Choroid plexus epithelial cell (primary cell): ENCODE data around the gene EYS.

ENCODE experiments used
- DNase-seq: peaks from one replicate; pipeline ENCODE4 v3.0.0-alpha.2; 2010; ENCODE audit warnings: low read depth
- H3K4me3 ChIP-seq: 2 replicates; pipeline ENCODE4 v1.5.1; 2011; ENCODE audit warnings: low read depth, mild to moderate bottlenecking, control low read depth, low read length, moderate library complexity
- CTCF ChIP-seq: conservative IDR thresholded peaks from 2 replicates; pipeline ENCODE4 v1.5.1; 2011; ENCODE audit warnings: low read depth, mild to moderate bottlenecking, control low read depth, inconsistent platforms, low read length, moderate library complexity

EYS gene

GRCh38 chr6:65707126-65707826 lies at the start of gene EYS:
Gene EYS, minus strand, starts transcription at chr6:65707226. Its CDS starts 211,816 bp downstream, at chr6:65495410.
- no peak within 1 kb of the TSS for H3K4me3 ChIP-seq
- DNase-seq: no peak
- no peak for TF ChIP-seq CTCF

GRCh38 chr6:65746302-65746701 lies 39.3 kb upstream of the EYS start:
- no peak overlapping the region for H3K4me3 ChIP-seq
- no peak for DNase-seq
- no peak for TF ChIP-seq CTCF

GRCh38 chr6:65745614-65746013 lies 38.6 kb upstream of the EYS start:
- no peak for TF ChIP-seq CTCF
- H3K4me3 ChIP-seq: no peak overlapping the region
- no peak for DNase-seq

- no peak for DNase-seq
- no peak overlapping the region for H3K4me3 ChIP-seq
- TF ChIP-seq CTCF: no peak
Observed at GRCh38 chr6:65728879-65729479, 22.0 kb upstream of the EYS start.

GRCh38 chr6:65719101-65719500 lies 12.1 kb upstream of the EYS start:
- DNase-seq: no peak
- TF ChIP-seq CTCF: no peak
- H3K4me3 ChIP-seq: no peak overlapping the region

- H3K4me3 ChIP-seq: no peak overlapping the region
- no peak for TF ChIP-seq CTCF
- no peak for DNase-seq
Observed at GRCh38 chr6:65711531-65711930, 4.5 kb upstream of the EYS start.

GRCh38 chr6:65709099-65709830 lies 2.2 kb upstream of the EYS start:
- TF ChIP-seq CTCF: no peak
- no peak overlapping the region for H3K4me3 ChIP-seq
- DNase-seq: no peak
